GM03348 (cell line): ENCODE data around the gene ARHGAP26.

Experiments
- DNase-seq: peaks from one replicate; pipeline ENCODE4 v3.0.0; 2012; ENCODE audit warnings: low spot score

Gene ARHGAP26

GRCh38 chr5:143166661-143167420 is 396.7 kb downstream of the ARHGAP26 start:
- DNase-seq = no peak

GRCh38 chr5:143168171-143168741 is 398.1 kb downstream of the ARHGAP26 start:
- peak; percentile 29 for DNase-seq

GRCh38 chr5:143168921-143169810 is 399.0 kb downstream of the ARHGAP26 start:
- DNase-seq = no peak

- no peak for DNase-seq
Observed at GRCh38 chr5:143170104-143170503, 399.9 kb downstream of the ARHGAP26 start.

GRCh38 chr5:143170977-143171376 is 400.8 kb downstream of the ARHGAP26 start:
- DNase-seq = no peak

GRCh38 chr5:143172739-143173138 is 402.6 kb downstream of the ARHGAP26 start:
- no peak for DNase-seq

- DNase-seq = no peak
Observed at GRCh38 chr5:143173139-143173889, 403.1 kb downstream of the ARHGAP26 start.

- DNase-seq = no peak
Observed at GRCh38 chr5:143174714-143175398, 404.7 kb downstream of the ARHGAP26 start.

GRCh38 chr5:143176048-143176447 is 405.9 kb downstream of the ARHGAP26 start:
- no peak for DNase-seq

GRCh38 chr5:143177263-143177983 is 407.2 kb downstream of the ARHGAP26 start:
- peak; percentile 70 for DNase-seq

GRCh38 chr5:143179126-143179740 is 409.1 kb downstream of the ARHGAP26 start:
- DNase-seq = no peak

- no peak for DNase-seq
Observed at GRCh38 chr5:143180751-143181150, 410.6 kb downstream of the ARHGAP26 start.

GRCh38 chr5:143181173-143181572 is 411.0 kb downstream of the ARHGAP26 start:
- no peak for DNase-seq

GRCh38 chr5:143182106-143182505 is 411.9 kb downstream of the ARHGAP26 start:
- no peak for DNase-seq

- no peak for DNase-seq
Observed at GRCh38 chr5:143182901-143183820, 413.0 kb downstream of the ARHGAP26 start.

GRCh38 chr5:143183989-143184388 is 413.8 kb downstream of the ARHGAP26 start:
- DNase-seq = no peak

- no peak for DNase-seq
Observed at GRCh38 chr5:143186623-143187022, 416.4 kb downstream of the ARHGAP26 start.

- DNase-seq = no peak
Observed at GRCh38 chr5:143187495-143187894, 417.3 kb downstream of the ARHGAP26 start.

GRCh38 chr5:143188083-143188482 is 417.9 kb downstream of the ARHGAP26 start:
- no peak for DNase-seq
